Mesendoderm (in vitro differentiated cells): Measurements from ENCODE around the gene CHRDL2.

Experiments
- DNase-seq: peaks from one replicate; pipeline ENCODE4 v3.0.0; 2013
- H2AK5ac ChIP-seq: 2 replicates; pipeline ENCODE4 v1.6.1; 2013; ENCODE audit warnings: low read length, inconsistent platforms
- H2BK120ac ChIP-seq: 2 replicates; pipeline ENCODE4 v1.6.1; 2013; ENCODE audit warnings: low read depth, mild to moderate bottlenecking, low read length, moderate library complexity, mixed read lengths
- H2BK15ac ChIP-seq: replicated peaks from 2 replicates; pipeline ENCODE4 v1.6.1; 2013; ENCODE audit warnings: low read depth, mild to moderate bottlenecking, moderate library complexity
- H2BK5ac ChIP-seq: 2 replicates; pipeline ENCODE4 v1.6.1; 2013; ENCODE audit warnings: low read length, inconsistent platforms
- H3K18ac ChIP-seq: 2 replicates; pipeline ENCODE4 v1.6.1; 2013; ENCODE audit warnings: mild to moderate bottlenecking, low read length, mixed read lengths
- H3K23ac ChIP-seq: one replicate; pipeline ENCODE4 v1.6.1; 2013; ENCODE audit warnings: low read length
- H3K27ac ChIP-seq: 2 replicates; pipeline ENCODE4 v1.5.1; 2013; ENCODE audit warnings: low read depth, mild to moderate bottlenecking, inconsistent platforms, low read length, moderate library complexity
- H3K27me3 ChIP-seq: 2 replicates; pipeline ENCODE4 v1.6.1; 2013; ENCODE audit warnings: low read length, control low read depth, mild to moderate bottlenecking, inconsistent platforms; ENCODE audit not compliant: insufficient read depth, poor library complexity
- H3K36me3 ChIP-seq: 2 replicates; pipeline ENCODE4 v1.6.1; 2013; ENCODE audit warnings: low read length, inconsistent platforms; ENCODE audit not compliant: control insufficient read depth, insufficient read depth
- H3K4ac ChIP-seq: one replicate; pipeline ENCODE4 v1.6.1; 2013; ENCODE audit warnings: low read depth, mild to moderate bottlenecking, low read length, moderate library complexity
- H3K4me1 ChIP-seq: 2 replicates; pipeline ENCODE4 v1.6.1; 2013; ENCODE audit warnings: low read depth, low read length, inconsistent platforms; ENCODE audit not compliant: control insufficient read depth
- H3K4me2 ChIP-seq: 2 replicates; pipeline ENCODE4 v1.6.1; 2013; ENCODE audit warnings: low read length
- H3K4me3 ChIP-seq: 2 replicates; pipeline ENCODE4 v1.5.1; 2013; ENCODE audit warnings: mild to moderate bottlenecking, low read length
- H3K56ac ChIP-seq: one replicate; pipeline ENCODE4 v1.6.1; 2013; ENCODE audit warnings: low read length
- H3K79me1 ChIP-seq: 2 replicates; pipeline ENCODE4 v1.6.1; 2013; ENCODE audit warnings: low read length, inconsistent platforms
- H3K79me2 ChIP-seq: 2 replicates; pipeline ENCODE4 v1.6.1; 2013; ENCODE audit warnings: mild to moderate bottlenecking, low read length; ENCODE audit not compliant: control insufficient read depth, insufficient read depth
- H3K9ac ChIP-seq: 2 replicates; pipeline ENCODE4 v1.6.1; 2013; ENCODE audit warnings: low read length, inconsistent platforms
- H4K5ac ChIP-seq: one replicate; pipeline ENCODE4 v1.6.1; 2013; ENCODE audit warnings: low read length
- H4K8ac ChIP-seq: one replicate; pipeline ENCODE4 v1.6.1; 2013; ENCODE audit warnings: low read depth, mild to moderate bottlenecking, control low read depth, low read length, moderate library complexity
- WGBS: extraction: QIAGEN DNeasy Blood & Tissue Kit; methylation state at CpG from one replicate; pipeline ENCODE4 v1.1.7; 2013; ENCODE audit warnings: low lambda C conversion rate, missing lambda C conversion rate; ENCODE audit not compliant: insufficient coverage; ENCODE audit errors: extremely low coverage; 5-methylcytosine and 5-hydroxymethylcytosine counted together

The CHRDL2 gene

DNA sequence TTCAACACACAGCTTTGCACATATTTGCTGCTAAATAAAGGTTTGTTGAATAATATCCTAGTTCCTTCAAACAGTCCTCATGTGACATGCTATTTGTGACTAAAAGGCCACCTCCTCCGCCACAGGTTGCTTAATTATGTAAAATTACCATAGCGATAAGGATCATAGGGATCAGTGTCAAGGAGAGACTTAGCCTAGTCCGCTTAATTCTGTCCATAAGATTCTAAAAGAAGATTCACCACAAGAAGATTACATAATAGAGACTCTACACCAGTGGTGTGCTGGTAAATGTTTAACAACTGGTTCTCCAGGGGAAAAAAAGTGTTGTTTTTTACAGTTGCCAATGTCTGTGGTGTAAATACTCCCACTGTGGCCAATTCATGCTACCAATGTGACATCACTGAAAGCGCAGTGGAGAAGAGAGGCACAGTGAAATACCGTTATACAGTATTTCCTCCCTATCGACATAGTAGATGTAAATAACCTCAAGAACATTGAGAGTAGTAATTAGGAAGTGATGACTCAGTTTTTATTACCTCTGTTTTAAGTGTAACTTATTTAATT is 4.2 kb upstream of the CHRDL2 start:
- Histone ChIP-seq H3K4me1 (no peaks in the 10 kb centered on the region), H2BK120ac (no peak overlapping the region), H3K4me2 (no peak overlapping the region), H3K79me2 (no peaks in the 10 kb centered on the region), H3K36me3 (no peaks in the 10 kb centered on the region), H3K18ac (no peak overlapping the region), H4K5ac (no peak overlapping the region), H3K23ac (no peak overlapping the region), H3K79me1 (no peaks in the 10 kb centered on the region), H3K27me3 (peaks cover 23% of the 10 kb centered on the region), H2BK5ac (no peak overlapping the region), H2AK5ac (no peak overlapping the region), H3K4ac (no peak overlapping the region), H3K27ac (no peak overlapping the region), H2BK15ac (no peak overlapping the region), H3K4me3 (no peak overlapping the region), H4K8ac (no peak overlapping the region), H3K56ac (no peak overlapping the region), H3K9ac (no peak overlapping the region)
- no CpG with 5 or more reads among the region's 6 CpGs for WGBS
- no peak for DNase-seq

DNA sequence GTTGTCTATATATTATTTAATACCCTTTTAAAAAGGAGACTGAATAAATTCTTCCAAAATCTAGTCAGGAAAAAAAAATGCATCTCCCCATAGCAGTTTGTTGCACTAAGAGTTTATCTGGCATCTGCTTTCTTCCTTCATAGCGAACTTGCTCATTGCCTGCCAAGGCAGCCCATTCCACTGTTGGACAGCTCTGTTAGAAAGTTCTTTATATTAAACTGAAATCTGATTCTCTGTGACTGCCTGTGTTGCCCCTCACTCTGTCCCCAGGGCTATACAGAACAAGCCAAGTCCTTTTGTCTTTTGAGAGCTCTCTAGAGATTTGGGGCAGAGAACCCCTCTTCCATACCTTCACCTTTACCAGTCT is 3.3 kb upstream of the CHRDL2 start:
- no peak overlapping the region for H4K8ac ChIP-seq
- DNase-seq, result no peak
- H3K79me2 ChIP-seq, result no peaks in the 10 kb centered on the region
- no peaks in the 10 kb centered on the region for H3K36me3 ChIP-seq
- H2BK15ac ChIP-seq, result no peak overlapping the region
- H2AK5ac ChIP-seq, result no peak overlapping the region
- no peak overlapping the region for H3K56ac ChIP-seq
- H3K27me3 ChIP-seq, result peaks cover 32% of the 10 kb centered on the region
- H3K4me2 ChIP-seq, result no peak overlapping the region
- no peak overlapping the region for H2BK5ac ChIP-seq
- H3K18ac ChIP-seq, result no peak overlapping the region
- no peaks in the 10 kb centered on the region for H3K4me1 ChIP-seq
- WGBS, result no CpG with 5 or more reads among the region's 1 CpG
- H3K9ac ChIP-seq, result no peak overlapping the region
- no peak overlapping the region for H3K23ac ChIP-seq
- no peak overlapping the region for H2BK120ac ChIP-seq
- H3K27ac ChIP-seq, result no peak overlapping the region
- H3K79me1 ChIP-seq, result no peaks in the 10 kb centered on the region
- no peak overlapping the region for H3K4ac ChIP-seq
- H4K5ac ChIP-seq, result no peak overlapping the region
- no peak overlapping the region for H3K4me3 ChIP-seq

GRCh38 chr11:74730571-74731260 is 510 bp downstream of the CHRDL2 start:
- no peak overlapping the region for H3K4ac ChIP-seq
- H2BK5ac ChIP-seq, result no peak overlapping the region
- peak; percentile 7 for DNase-seq
- H3K4me1 ChIP-seq, result no peaks in the 10 kb centered on the region
- no peak overlapping the region for H3K18ac ChIP-seq
- H3K23ac ChIP-seq, result no peak overlapping the region
- H2BK120ac ChIP-seq, result no peak overlapping the region
- no peak overlapping the region for H3K27ac ChIP-seq
- no peak overlapping the region for H3K4me3 ChIP-seq
- H3K27me3 ChIP-seq, result peaks cover 39% of the 10 kb centered on the region
- H2BK15ac ChIP-seq, result no peak overlapping the region
- no peak overlapping the region for H3K9ac ChIP-seq
- no peak overlapping the region for H4K5ac ChIP-seq
- H3K79me1 ChIP-seq, result no peaks in the 10 kb centered on the region
- H3K56ac ChIP-seq, result peak overlapping the region; percentile 12
- H2AK5ac ChIP-seq, result no peak overlapping the region
- no CpG with 5 or more reads among the region's 40 CpGs for WGBS
- no peaks in the 10 kb centered on the region for H3K79me2 ChIP-seq
- H3K4me2 ChIP-seq, result peak overlapping the region; percentile 26
- H3K36me3 ChIP-seq, result no peaks in the 10 kb centered on the region
- no peak overlapping the region for H4K8ac ChIP-seq

DNA sequence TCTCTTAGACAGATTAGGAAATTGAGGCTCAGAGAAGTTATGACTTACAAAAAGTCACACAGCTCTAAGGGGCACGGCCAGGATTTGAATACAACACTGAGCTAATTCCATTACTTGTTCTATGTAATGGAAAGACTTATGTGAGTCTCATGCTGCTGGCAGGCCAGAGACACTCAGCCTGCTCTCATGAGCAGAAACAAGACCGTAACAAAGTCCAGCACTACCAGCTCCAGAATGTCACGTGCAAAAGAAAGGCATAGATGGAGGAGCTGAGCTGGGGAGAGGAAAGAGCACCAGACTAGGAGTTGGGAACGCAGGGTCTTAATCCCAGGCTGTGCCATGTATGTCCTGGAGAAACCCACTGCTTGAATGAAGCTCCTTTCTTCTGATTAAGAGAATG is 1.8 kb downstream of the CHRDL2 start:
- DNase-seq, result no peak
- Histone ChIP-seq H4K5ac (no peak overlapping the region), H3K27ac (no peak overlapping the region), H3K23ac (no peak overlapping the region), H4K8ac (no peak overlapping the region), H3K18ac (no peak overlapping the region), H3K79me2 (no peaks in the 10 kb centered on the region), H3K9ac (no peak overlapping the region), H3K36me3 (no peaks in the 10 kb centered on the region), H2BK15ac (no peak overlapping the region), H2BK120ac (no peak overlapping the region), H3K56ac (no peak overlapping the region), H3K79me1 (no peaks in the 10 kb centered on the region), H3K4me1 (no peaks in the 10 kb centered on the region), H3K4me3 (no peak overlapping the region), H2BK5ac (no peak overlapping the region), H3K27me3 (peaks cover 39% of the 10 kb centered on the region), H3K4ac (no peak overlapping the region), H2AK5ac (no peak overlapping the region), H3K4me2 (no peak overlapping the region)
- no CpG with 5 or more reads among the region's 4 CpGs for WGBS

GRCh38 chr11:74726547-74727182 is 4.6 kb downstream of the CHRDL2 start:
- H3K4me1 ChIP-seq, result no peaks in the 10 kb centered on the region
- H3K79me2 ChIP-seq, result no peaks in the 10 kb centered on the region
- peaks cover 28% of the 10 kb centered on the region for H3K27me3 ChIP-seq
- peak; percentile 75 for DNase-seq
- no peak overlapping the region for H2BK5ac ChIP-seq
- no peak overlapping the region for H3K4ac ChIP-seq
- no peak overlapping the region for H3K4me3 ChIP-seq
- H2AK5ac ChIP-seq, result no peak overlapping the region
- no peak overlapping the region for H2BK15ac ChIP-seq
- no peak overlapping the region for H3K4me2 ChIP-seq
- no peak overlapping the region for H2BK120ac ChIP-seq
- no peak overlapping the region for H4K5ac ChIP-seq
- WGBS, result no CpG with 5 or more reads among the region's 13 CpGs
- no peak overlapping the region for H3K56ac ChIP-seq
- no peak overlapping the region for H3K27ac ChIP-seq
- H3K36me3 ChIP-seq, result no peaks in the 10 kb centered on the region
- no peaks in the 10 kb centered on the region for H3K79me1 ChIP-seq
- no peak overlapping the region for H3K9ac ChIP-seq
- H3K18ac ChIP-seq, result no peak overlapping the region
- H4K8ac ChIP-seq, result no peak overlapping the region
- H3K23ac ChIP-seq, result no peak overlapping the region
